Fibroblast of skin of left biceps (primary cell): ENCODE results near the gene SELENOO.

Experiments used
- DNase-seq, 2 experiments: peaks; one replicate each; pipeline ENCODE4 v3.0.0-alpha.2; 2013; ENCODE audit warnings: low read depth in 2 of 2

SELENOO gene

GRCh38 chr22:50171319-50171964 is 29.4 kb upstream of the SELENOO start:
- no peak for DNase-seq

- no peak for DNase-seq
These were observed 28.8 kb upstream of the SELENOO start for GRCh38 chr22:50171965-50172421.

- DNase-seq: no peak
These were observed 27.4 kb upstream of the SELENOO start for GRCh38 chr22:50173311-50173982.

GRCh38 chr22:50173983-50174355 is 26.8 kb upstream of the SELENOO start:
- no peak for DNase-seq

- DNase-seq: no peak
These were observed 26.2 kb upstream of the SELENOO start for GRCh38 chr22:50174382-50175190.

- no peak for DNase-seq
These were observed 25.7 kb upstream of the SELENOO start for GRCh38 chr22:50175191-50175461.

- DNase-seq: no peak
These were observed 24.6 kb upstream of the SELENOO start for GRCh38 chr22:50175921-50176849.

GRCh38 chr22:50176850-50177536 is 23.8 kb upstream of the SELENOO start:
- DNase-seq: no peak

- no peak for DNase-seq
These were observed 23.0 kb upstream of the SELENOO start for GRCh38 chr22:50177537-50178470.

- no peak for DNase-seq
These were observed 22.3 kb upstream of the SELENOO start for GRCh38 chr22:50178471-50178864.

GRCh38 chr22:50178871-50179869 is 21.6 kb upstream of the SELENOO start:
- DNase-seq: no peak

- DNase-seq: no peak
These were observed 20.7 kb upstream of the SELENOO start for GRCh38 chr22:50179937-50180726.

- DNase-seq: no peak
These were observed 19.9 kb upstream of the SELENOO start for GRCh38 chr22:50180727-50181521.

GRCh38 chr22:50182176-50183081 is 18.4 kb upstream of the SELENOO start:
- no peak for DNase-seq

GRCh38 chr22:50183141-50183971 is 17.5 kb upstream of the SELENOO start:
- DNase-seq: no peak
